ENCODE measurements around the gene ZBTB9. TPM values are rescaled to one million over a fixed set of nuclear protein-coding genes. Genes with fewer than 3 reads are reported as not detected.
A peak's percentile ranks its signal among the peaks of the same experiment; 100 is the strongest.
"Not testable (repeated sequence)": the region's sequence is repeated elsewhere in the genome, so short reads cannot be mapped to it uniquely, and the experiment has no call there.

ZBTB9 gene
- total and polyA plus RNA-seq, 3 experiments from 2014 or later, result 9.1 to 16.5 (median 16.4) TPM

GRCh38 chr6:33458676-33459075 is 4.3 kb downstream of the ZBTB9 start:
- CTCF ChIA-PET, result no interaction called here

GRCh38 chr6:33459226-33459625 is 4.8 kb downstream of the ZBTB9 start:
- ChIA-PET POLR2A (no interaction called here), CTCF (no interaction called here)
- no peaks in the 10 kb centered on the region for H3K9me3 Mint-ChIP-seq

More at GRCh38 chr6:33458676-33459075, 4.3 kb downstream of the ZBTB9 start:
- Mint-ChIP-seq H3K9me3 (no peaks in the 10 kb centered on the region), H3K27ac (no peak overlapping the region), H3K36me3 (peaks cover 0 to 32% (median 4%) of the 10 kb centered on the region in 3 donors), H3K4me3 (peak overlapping the region in 1 of 7 donors; percentile 51), H3K4me1 (peaks cover 28 to 34% (median 31%) of the 10 kb centered on the region in 3 donors), H3K27me3 (peaks cover 3% of the 10 kb centered on the region in 2 donors)
- H3K36me3 ChIP-seq (ENCODE audit: insufficient read depth, low read length), result peaks cover 10% of the 10 kb centered on the region
- no peaks in the 10 kb centered on the region for H3K9me3 ChIP-seq (ENCODE audit: low read length)
- no peaks in the 10 kb centered on the region for H3K27me3 ChIP-seq (ENCODE audit: insufficient read depth, low read length, poor library complexity, severe bottlenecking)
- POLR2A ChIA-PET, result no interaction called here
- H3K27ac ChIP-seq (ENCODE audit: low read depth, low read length), result no peak overlapping the region
- no peak for DNase-seq
- peaks cover 10% of the 10 kb centered on the region for H3K4me1 ChIP-seq (ENCODE audit: insufficient read depth, low read length)
- H3K4me3 ChIP-seq (ENCODE audit: low read length), result no peak overlapping the region

GRCh38 chr6:33466075-33466735 is 11.8 kb downstream of the ZBTB9 start:
- Mint-ChIP-seq H3K27me3 (peaks cover 3% of the 10 kb centered on the region in 2 donors), H3K9me3 (no peaks in the 10 kb centered on the region), H3K27ac (no peak overlapping the region), H3K4me3 (no peak overlapping the region), H3K4me1 (no peaks in the 10 kb centered on the region), H3K36me3 (no peaks in the 10 kb centered on the region)
- DNase-seq, result no peak
- POLR2A ChIA-PET, result no interaction called here
- Histone ChIP-seq H3K9me3 (ENCODE audit: low read length) (no peaks in the 10 kb centered on the region), H3K27me3 (ENCODE audit: insufficient read depth, low read length, poor library complexity, severe bottlenecking) (no peaks in the 10 kb centered on the region), H3K4me3 (ENCODE audit: low read length) (no peak overlapping the region), H3K36me3 (ENCODE audit: insufficient read depth, low read length) (no peaks in the 10 kb centered on the region), H3K4me1 (ENCODE audit: insufficient read depth, low read length) (no peaks in the 10 kb centered on the region), H3K27ac (ENCODE audit: low read depth, low read length) (no peak overlapping the region)
- CTCF ChIA-PET, result no interaction called here

More at GRCh38 chr6:33459226-33459625, 4.8 kb downstream of the ZBTB9 start:
- Mint-ChIP-seq H3K27me3 (peaks cover 3% of the 10 kb centered on the region in 2 donors), H3K27ac (peak overlapping the region in 1 of 8 donors; percentile 50), H3K36me3 (peaks cover 0 to 28% (median 4%) of the 10 kb centered on the region in 3 donors), H3K4me3 (peak overlapping the region in 1 of 7 donors; percentile 65), H3K4me1 (peaks cover 25 to 29% (median 26%) of the 10 kb centered on the region in 3 donors)
- H3K27me3 ChIP-seq (ENCODE audit: insufficient read depth, low read length, poor library complexity, severe bottlenecking), result no peaks in the 10 kb centered on the region
- peaks cover 10% of the 10 kb centered on the region for H3K36me3 ChIP-seq (ENCODE audit: insufficient read depth, low read length)
- DNase-seq, result no peak
- no peaks in the 10 kb centered on the region for H3K9me3 ChIP-seq (ENCODE audit: low read length)
- no peak overlapping the region for H3K27ac ChIP-seq (ENCODE audit: low read depth, low read length)
- peaks cover 10% of the 10 kb centered on the region for H3K4me1 ChIP-seq (ENCODE audit: insufficient read depth, low read length)
- H3K4me3 ChIP-seq (ENCODE audit: low read length), result no peak overlapping the region

GRCh38 chr6:33467091-33467490 is 12.7 kb downstream of the ZBTB9 start:
- CTCF ChIA-PET, result no interaction called here

GRCh38 chr6:33469661-33470060 is 15.3 kb downstream of the ZBTB9 start:
- Mint-ChIP-seq H3K9me3 (no peaks in the 10 kb centered on the region), H3K36me3 (no peaks in the 10 kb centered on the region), H3K27ac (no peak overlapping the region), H3K4me3 (no peak overlapping the region), H3K4me1 (no peaks in the 10 kb centered on the region), H3K27me3 (peaks cover 0 to 4% of the 10 kb centered on the region in 2 donors)
- H3K36me3 ChIP-seq (ENCODE audit: insufficient read depth, low read length), result no peaks in the 10 kb centered on the region
- no peaks in the 10 kb centered on the region for H3K9me3 ChIP-seq (ENCODE audit: low read length)
- H3K4me3 ChIP-seq (ENCODE audit: low read length), result no peak overlapping the region
- ChIA-PET POLR2A (interaction anchor here (0.6 kb wide), 1 partner anchor 17 kb away, joined by 4 read pairs; no protein-coding TSS in a partner anchor), CTCF (no interaction called here)
- H3K27ac ChIP-seq (ENCODE audit: low read depth, low read length), result no peak overlapping the region
- no peaks in the 10 kb centered on the region for H3K4me1 ChIP-seq (ENCODE audit: insufficient read depth, low read length)
- DNase-seq, result no peak
- H3K27me3 ChIP-seq (ENCODE audit: insufficient read depth, low read length, poor library complexity, severe bottlenecking), result no peaks in the 10 kb centered on the region

More at GRCh38 chr6:33467091-33467490, 12.7 kb downstream of the ZBTB9 start:
- no peak overlapping the region for H3K4me3 Mint-ChIP-seq
- no peak for DNase-seq
- Histone ChIP-seq H3K4me1 (ENCODE audit: insufficient read depth, low read length) (no peaks in the 10 kb centered on the region), H3K36me3 (ENCODE audit: insufficient read depth, low read length) (no peaks in the 10 kb centered on the region), H3K9me3 (ENCODE audit: low read length) (no peaks in the 10 kb centered on the region), H3K27me3 (ENCODE audit: insufficient read depth, low read length, poor library complexity, severe bottlenecking) (no peaks in the 10 kb centered on the region), H3K4me3 (ENCODE audit: low read length) (no peak overlapping the region), H3K27ac (ENCODE audit: low read depth, low read length) (no peak overlapping the region)
- H3K27ac Mint-ChIP-seq, result peak overlapping the region in 1 of 8 donors; percentile 24
- no peaks in the 10 kb centered on the region for H3K9me3 Mint-ChIP-seq
- H3K36me3 Mint-ChIP-seq, result no peaks in the 10 kb centered on the region
- H3K4me1 Mint-ChIP-seq, result no peaks in the 10 kb centered on the region
- POLR2A ChIA-PET, result no interaction called here
- peaks cover 3% of the 10 kb centered on the region in 2 donors for H3K27me3 Mint-ChIP-seq

GRCh38 chr6:33477864-33478263 is 23.5 kb downstream of the ZBTB9 start:
- Histone ChIP-seq H3K27ac (ENCODE audit: low read depth, low read length) (no peak overlapping the region), H3K27me3 (ENCODE audit: insufficient read depth, low read length, poor library complexity, severe bottlenecking) (no peaks in the 10 kb centered on the region)
- POLR2A ChIA-PET, result no interaction called here

GRCh38 chr6:33481192-33481591 is 26.8 kb downstream of the ZBTB9 start:
- Mint-ChIP-seq H3K9me3 (no peaks in the 10 kb centered on the region), H3K27me3 (peaks cover 0 to 5% of the 10 kb centered on the region in 2 donors), H3K4me1 (no peaks in the 10 kb centered on the region), H3K27ac (no peak overlapping the region), H3K36me3 (no peaks in the 10 kb centered on the region), H3K4me3 (no peak overlapping the region)
- H3K9me3 ChIP-seq (ENCODE audit: low read length), result no peaks in the 10 kb centered on the region
- no peaks in the 10 kb centered on the region for H3K4me1 ChIP-seq (ENCODE audit: insufficient read depth, low read length)
- DNase-seq, result no peak
- CTCF ChIA-PET, result no interaction called here
- POLR2A ChIA-PET, result no interaction called here
- H3K36me3 ChIP-seq (ENCODE audit: insufficient read depth, low read length), result no peaks in the 10 kb centered on the region
- H3K27me3 ChIP-seq (ENCODE audit: insufficient read depth, low read length, poor library complexity, severe bottlenecking), result no peaks in the 10 kb centered on the region
- H3K4me3 ChIP-seq (ENCODE audit: low read length), result no peak overlapping the region
- no peak overlapping the region for H3K27ac ChIP-seq (ENCODE audit: low read depth, low read length)

More at GRCh38 chr6:33477864-33478263, 23.5 kb downstream of the ZBTB9 start:
- CTCF ChIA-PET, result no interaction called here
- Mint-ChIP-seq H3K4me1 (no peaks in the 10 kb centered on the region), H3K27ac (no peak overlapping the region), H3K4me3 (no peak overlapping the region), H3K9me3 (no peaks in the 10 kb centered on the region), H3K27me3 (peaks cover 4 to 5% of the 10 kb centered on the region in 2 donors), H3K36me3 (no peaks in the 10 kb centered on the region)
- Histone ChIP-seq H3K36me3 (ENCODE audit: insufficient read depth, low read length) (no peaks in the 10 kb centered on the region), H3K4me3 (ENCODE audit: low read length) (no peak overlapping the region), H3K9me3 (ENCODE audit: low read length) (no peaks in the 10 kb centered on the region), H3K4me1 (ENCODE audit: insufficient read depth, low read length) (no peaks in the 10 kb centered on the region)
- no peak for DNase-seq

- H3K4me1 Mint-ChIP-seq; H3K9me3 Mint-ChIP-seq; H3K4me3 Mint-ChIP-seq; H3K9me3 ChIP-seq (ENCODE audit: low read length); H3K36me3 Mint-ChIP-seq; H3K27ac Mint-ChIP-seq; DNase-seq; H3K27me3 Mint-ChIP-seq; H3K27me3 ChIP-seq (ENCODE audit: insufficient read depth, low read length, poor library complexity, severe bottlenecking); H3K4me1 ChIP-seq (ENCODE audit: insufficient read depth, low read length); H3K36me3 ChIP-seq (ENCODE audit: insufficient read depth, low read length); H3K27ac ChIP-seq (ENCODE audit: low read depth, low read length); H3K4me3 ChIP-seq (ENCODE audit: low read length); POLR2A ChIA-PET: not testable (repeated sequence)
- CTCF ChIA-PET, result interaction anchor here (0.6 kb wide), 1 partner anchor 663 kb away, joined by 4 read pairs; the partner anchor contains the start of gene GRM4
Measured at GRCh38 chr6:33482620-33483019, 28.2 kb downstream of the ZBTB9 start.
